ENCODE results near the gene LDHAL6A.
A peak's percentile ranks its signal among the peaks of the same experiment; 100 is the strongest.
"Not testable (repeated sequence)": the region's sequence is repeated elsewhere in the genome, so short reads cannot be mapped to it uniquely, and the experiment has no call there.

The LDHAL6A gene

DNA sequence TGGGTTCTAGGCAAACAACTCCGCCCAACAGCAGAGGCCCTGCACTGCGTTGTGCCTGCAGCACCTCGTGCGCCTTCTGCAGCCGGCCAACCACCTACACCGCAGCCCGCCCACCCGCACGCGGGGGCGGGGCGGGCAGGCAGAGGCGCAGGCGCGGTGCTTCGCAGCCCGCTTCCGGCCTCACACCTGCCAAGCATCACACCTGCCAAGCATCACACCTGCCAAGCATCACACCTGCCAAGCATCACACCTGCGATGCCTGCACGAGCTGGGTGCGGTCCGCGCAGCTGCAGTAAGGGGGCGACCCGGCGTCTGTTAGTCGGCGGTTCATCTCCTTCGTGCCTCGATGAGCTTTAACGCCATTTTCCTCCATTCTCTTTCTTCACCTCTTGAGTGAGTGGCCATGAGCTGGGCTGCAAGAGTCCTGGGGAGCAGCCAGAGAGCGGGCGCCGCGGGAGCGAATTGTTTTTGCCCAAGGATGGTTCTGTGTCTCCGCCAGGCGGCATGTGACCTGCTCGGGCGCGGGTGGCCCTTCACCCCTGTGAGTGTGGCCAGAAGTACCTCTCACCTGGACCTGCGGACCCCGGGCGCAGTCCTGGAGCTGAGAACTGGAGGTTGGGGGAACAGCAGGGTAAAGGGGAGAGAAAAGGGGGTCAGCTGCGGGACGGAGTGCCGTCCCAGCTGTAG is at the start of gene LDHAL6A:
Gene LDHAL6A, plus strand, starts transcription at position 171 of the 687 bp plus-strand sequence. CDS start 825 bp downstream, outside the sequence.
- in situ Hi-C loops (cut with HindIII; ENCODE audit: low pct_ligation_motif_present, low pct_unique_long_range_greater_than_20kb, low sequenced_read_pairs) = no loop called here
- DNase-seq = no peak

DNA sequence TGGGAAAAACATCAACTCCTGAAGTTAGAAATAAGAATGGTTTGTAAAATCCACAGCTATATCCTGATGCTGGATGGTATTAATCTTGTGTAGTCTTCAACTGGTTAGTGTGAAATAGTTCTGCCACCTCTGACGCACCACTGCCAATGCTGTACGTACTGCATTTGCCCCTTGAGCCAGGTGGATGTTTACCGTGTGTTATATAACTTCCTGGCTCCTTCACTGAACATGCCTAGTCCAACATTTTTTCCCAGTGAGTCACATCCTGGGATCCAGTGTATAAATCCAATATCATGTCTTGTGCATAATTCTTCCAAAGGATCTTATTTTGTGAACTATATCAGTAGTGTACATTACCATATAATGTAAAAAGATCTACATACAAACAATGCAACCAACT is 48.3 kb upstream of the LDHAL6A start:
- DNase-seq = peak; percentile 59
- in situ Hi-C loops (cut with HindIII; ENCODE audit: low pct_ligation_motif_present, low pct_unique_long_range_greater_than_20kb, low sequenced_read_pairs) = not testable (repeated sequence)

GRCh38 chr11:18408558-18409291 is 46.9 kb upstream of the LDHAL6A start:
- in situ Hi-C loops (cut with HindIII; ENCODE audit: low pct_ligation_motif_present, low pct_unique_long_range_greater_than_20kb, low sequenced_read_pairs) = no loop called here
- no peak for DNase-seq

DNA sequence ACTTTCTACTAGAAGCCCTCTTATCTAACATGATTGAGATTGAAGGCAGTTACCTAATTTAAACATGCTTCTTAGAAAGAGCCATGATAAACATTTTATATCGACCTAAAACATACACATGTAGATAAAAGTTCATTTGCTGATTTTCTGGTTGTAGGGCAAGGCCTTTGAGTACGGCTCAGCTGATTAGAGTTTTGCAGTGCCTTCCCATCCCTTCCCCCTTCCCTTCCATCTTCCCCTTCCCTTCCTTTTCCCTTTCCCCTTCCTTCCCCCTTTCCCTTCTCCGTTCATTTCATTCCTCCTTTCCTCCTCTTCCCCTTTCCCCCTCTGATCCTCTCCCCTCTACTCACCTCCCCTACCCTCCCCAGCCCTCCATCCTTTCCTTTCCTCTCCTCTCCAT is 39.2 kb upstream of the LDHAL6A start:
- DNase-seq = no peak
- in situ Hi-C loops (cut with HindIII; ENCODE audit: low pct_ligation_motif_present, low pct_unique_long_range_greater_than_20kb, low sequenced_read_pairs) = no loop called here

DNA sequence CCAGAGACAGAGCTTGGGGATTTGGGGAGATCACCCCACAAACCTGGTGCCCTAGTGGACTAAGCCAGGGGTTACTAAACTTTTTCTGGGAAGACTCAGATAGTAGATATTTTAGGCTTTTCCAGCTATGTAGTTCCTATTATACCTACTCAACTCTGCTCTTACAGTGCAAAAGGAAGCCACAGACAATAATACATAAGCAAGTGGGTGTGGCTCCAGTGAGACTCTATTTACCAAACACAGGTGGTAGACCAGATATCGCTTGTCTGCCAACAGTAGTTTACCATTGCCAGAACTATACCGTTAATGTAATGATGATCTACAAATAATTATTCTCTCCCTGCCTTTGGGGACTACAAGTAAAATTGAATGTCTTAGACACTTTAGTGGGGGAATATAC is 36.6 kb upstream of the LDHAL6A start:
- DNase-seq = no peak
- in situ Hi-C loops (cut with HindIII; ENCODE audit: low pct_ligation_motif_present, low pct_unique_long_range_greater_than_20kb, low sequenced_read_pairs) = no loop called here

GRCh38 chr11:18420067-18420466 is 35.6 kb upstream of the LDHAL6A start:
- in situ Hi-C loops (cut with HindIII; ENCODE audit: low pct_ligation_motif_present, low pct_unique_long_range_greater_than_20kb, low sequenced_read_pairs) = no loop called here
- DNase-seq = no peak

DNA sequence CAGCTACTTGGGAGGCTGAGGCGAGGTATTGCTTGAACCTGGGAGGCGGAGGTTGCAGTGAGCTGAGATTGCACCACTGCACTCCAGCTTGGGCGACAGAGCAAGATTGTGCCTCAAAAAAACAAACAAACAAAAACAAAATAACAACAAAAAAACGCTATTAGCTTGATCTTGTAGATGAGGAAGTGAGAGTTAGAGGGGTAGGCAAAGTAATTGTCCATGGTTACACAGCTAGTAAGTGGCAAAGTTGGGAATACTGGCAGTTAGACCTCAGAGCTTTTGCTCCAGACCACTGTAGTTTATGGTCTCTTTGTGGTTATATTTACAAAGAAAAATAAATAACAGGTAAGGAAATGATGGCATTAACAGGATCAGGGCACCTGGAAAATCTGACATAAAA is 28.4 kb upstream of the LDHAL6A start:
- no peak for DNase-seq
- in situ Hi-C loops (cut with HindIII; ENCODE audit: low pct_ligation_motif_present, low pct_unique_long_range_greater_than_20kb, low sequenced_read_pairs) = no loop called here

- in situ Hi-C loops (cut with HindIII; ENCODE audit: low pct_ligation_motif_present, low pct_unique_long_range_greater_than_20kb, low sequenced_read_pairs) = no loop called here
- no peak for DNase-seq
Observed at GRCh38 chr11:18429332-18429731, 26.3 kb upstream of the LDHAL6A start.

GRCh38 chr11:18438691-18439090 is 17.0 kb upstream of the LDHAL6A start:
- in situ Hi-C loops (cut with HindIII; ENCODE audit: low pct_ligation_motif_present, low pct_unique_long_range_greater_than_20kb, low sequenced_read_pairs) = no loop called here

DNA sequence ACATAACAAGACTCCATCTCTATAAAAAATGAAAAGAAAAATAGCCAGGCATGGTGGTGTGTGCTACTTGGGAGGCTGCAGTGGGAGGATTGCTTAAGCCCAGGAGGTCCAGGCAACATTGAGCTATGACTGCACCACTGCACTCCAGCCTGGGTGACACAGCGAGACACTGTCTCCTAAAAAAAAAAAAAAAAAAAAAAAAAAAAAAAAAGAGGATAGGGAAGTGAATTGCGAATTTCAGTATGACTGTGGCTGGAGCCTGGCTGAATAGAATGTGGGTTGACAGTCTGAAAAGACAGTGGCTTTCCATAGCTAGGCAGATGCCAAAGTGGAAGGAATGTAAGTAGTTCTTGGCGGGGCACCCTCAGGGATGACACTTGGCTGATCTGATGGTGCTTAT is 6.4 kb upstream of the LDHAL6A start:
- in situ Hi-C loops (cut with HindIII; ENCODE audit: low pct_ligation_motif_present, low pct_unique_long_range_greater_than_20kb, low sequenced_read_pairs) = no loop called here
- DNase-seq = no peak

More at GRCh38 chr11:18438691-18439090, 17.0 kb upstream of the LDHAL6A start:
- no peak for DNase-seq

- no peak for DNase-seq
- in situ Hi-C loops (cut with HindIII; ENCODE audit: low pct_ligation_motif_present, low pct_unique_long_range_greater_than_20kb, low sequenced_read_pairs) = no loop called here
Observed at GRCh38 chr11:18452927-18453326, 2.7 kb upstream of the LDHAL6A start.

DNA sequence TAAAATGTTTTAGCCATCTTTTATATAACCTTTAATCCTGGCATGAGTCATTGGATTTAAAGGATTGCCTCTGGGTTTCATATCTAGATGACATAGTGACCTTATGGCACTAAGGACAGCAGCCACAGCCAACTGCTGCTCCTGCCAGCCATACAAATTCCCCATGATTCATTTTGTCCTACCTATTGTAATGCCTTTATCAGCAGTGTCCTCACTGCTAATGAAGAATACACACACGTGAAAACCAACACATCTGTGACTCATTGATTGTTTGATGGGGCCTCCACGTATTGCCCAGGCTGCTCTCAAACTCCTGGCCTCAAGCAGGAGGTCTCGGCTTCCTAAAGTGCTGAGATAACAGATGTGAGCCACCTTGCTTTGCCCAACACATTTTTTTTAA is 1.8 kb downstream of the LDHAL6A start:
- DNase-seq = no peak
- in situ Hi-C loops (cut with HindIII; ENCODE audit: low pct_ligation_motif_present, low pct_unique_long_range_greater_than_20kb, low sequenced_read_pairs) = no loop called here

DNA sequence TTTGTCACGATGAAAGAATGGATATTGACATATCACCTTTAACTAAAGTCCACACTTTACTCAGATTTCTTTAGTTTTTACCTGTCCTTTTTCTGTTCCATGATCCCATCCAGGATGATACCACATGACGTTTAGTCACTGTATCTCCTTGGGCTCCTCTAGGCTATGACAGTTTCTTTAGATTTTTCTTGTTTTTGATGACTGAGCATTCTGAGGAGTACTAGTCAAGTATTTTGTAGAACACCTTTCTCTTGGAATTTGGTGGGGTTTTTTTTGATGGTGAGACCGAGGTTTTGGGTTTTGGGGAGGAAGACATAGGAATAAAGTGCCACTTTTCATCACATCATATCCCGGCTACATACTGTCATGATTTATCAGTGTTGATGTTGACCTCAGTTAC is 4.0 kb downstream of the LDHAL6A start:
- in situ Hi-C loops (cut with HindIII; ENCODE audit: low pct_ligation_motif_present, low pct_unique_long_range_greater_than_20kb, low sequenced_read_pairs) = no loop called here
- no peak for DNase-seq

- DNase-seq = no peak
- in situ Hi-C loops (cut with HindIII; ENCODE audit: low pct_ligation_motif_present, low pct_unique_long_range_greater_than_20kb, low sequenced_read_pairs) = no loop called here
Observed at GRCh38 chr11:18461909-18462308, 6.3 kb downstream of the LDHAL6A start.

GRCh38 chr11:18463439-18463838 is 7.8 kb downstream of the LDHAL6A start:
- DNase-seq = no peak
- in situ Hi-C loops (cut with HindIII; ENCODE audit: low pct_ligation_motif_present, low pct_unique_long_range_greater_than_20kb, low sequenced_read_pairs) = no loop called here

DNA sequence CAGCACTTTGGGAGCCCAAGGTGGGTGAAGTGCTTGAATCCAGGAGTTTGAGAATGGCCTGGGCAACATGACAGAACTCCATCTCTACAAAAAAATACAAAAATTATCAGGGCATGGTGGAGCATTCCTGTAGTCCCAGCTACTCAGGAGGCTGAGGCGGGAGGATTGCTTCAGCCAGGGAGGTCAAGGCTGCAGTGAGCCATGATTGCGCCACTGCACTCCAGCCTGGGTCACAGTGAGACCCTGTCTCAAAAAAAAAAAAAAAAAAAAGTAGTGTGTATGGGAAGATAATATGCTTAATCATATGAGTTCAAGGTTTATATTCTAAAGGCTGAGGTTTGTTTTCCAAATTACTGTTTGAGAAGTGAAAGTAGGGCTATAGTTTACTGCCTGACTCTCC is 10.7 kb downstream of the LDHAL6A start:
- in situ Hi-C loops (cut with HindIII; ENCODE audit: low pct_ligation_motif_present, low pct_unique_long_range_greater_than_20kb, low sequenced_read_pairs) = no loop called here
- DNase-seq = no peak

DNA sequence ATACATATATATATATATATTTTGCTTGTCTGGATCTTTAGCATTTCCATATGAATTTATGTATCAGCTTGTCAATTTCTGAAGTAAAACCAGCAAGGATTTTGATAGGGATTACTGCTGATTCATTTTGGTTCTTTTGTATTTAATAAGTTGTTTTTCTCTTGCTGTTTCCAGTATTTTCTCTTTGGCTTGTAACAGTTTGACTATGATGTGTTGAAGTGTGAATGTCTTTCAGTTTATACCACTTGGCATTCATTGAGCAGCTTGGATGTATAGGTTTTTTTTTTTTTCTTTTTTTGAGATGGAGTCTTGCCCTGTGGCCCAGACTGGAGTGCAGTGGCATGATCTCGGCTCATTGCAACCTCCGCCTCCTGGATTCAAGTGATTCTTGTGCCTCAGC is 12.4 kb downstream of the LDHAL6A start:
- DNase-seq = no peak
- in situ Hi-C loops (cut with HindIII; ENCODE audit: low pct_ligation_motif_present, low pct_unique_long_range_greater_than_20kb, low sequenced_read_pairs) = no loop called here

- DNase-seq = no peak
- in situ Hi-C loops (cut with HindIII; ENCODE audit: low pct_ligation_motif_present, low pct_unique_long_range_greater_than_20kb, low sequenced_read_pairs) = no loop called here
Observed at GRCh38 chr11:18468961-18469360, 13.3 kb downstream of the LDHAL6A start.

- no peak for DNase-seq
- in situ Hi-C loops (cut with HindIII; ENCODE audit: low pct_ligation_motif_present, low pct_unique_long_range_greater_than_20kb, low sequenced_read_pairs) = no loop called here
Observed at GRCh38 chr11:18471995-18472394, 16.3 kb downstream of the LDHAL6A start.

GRCh38 chr11:18472587-18472986 is 16.9 kb downstream of the LDHAL6A start:
- in situ Hi-C loops (cut with HindIII; ENCODE audit: low pct_ligation_motif_present, low pct_unique_long_range_greater_than_20kb, low sequenced_read_pairs) = no loop called here

More at GRCh38 chr11:18472587-18472986, 16.9 kb downstream of the LDHAL6A start:
- DNase-seq = no peak
